Mucosa of gallbladder (tissue), 1 donor: ENCODE data around the gene SPOCD1. TPM values are rescaled to one million over a fixed set of nuclear protein-coding genes. Genes with fewer than 3 reads are reported as not detected.

Source experiments
- DNase-seq: peaks from one replicate; pipeline ENCODE4 v3.0.0-alpha.2; 2020; ENCODE audit warnings: low spot score
- total RNA-seq: library from RNA; stranded (reverse); gene quantifications from one replicate; pipeline ENCODE4 v1.2.1, GENCODE V29; 2021
- donor health status: DM: no; HTN: no; CAD: no.

Gene SPOCD1
- total RNA-seq, 1 donor from 2014 or later = 1.8 TPM

DNA sequence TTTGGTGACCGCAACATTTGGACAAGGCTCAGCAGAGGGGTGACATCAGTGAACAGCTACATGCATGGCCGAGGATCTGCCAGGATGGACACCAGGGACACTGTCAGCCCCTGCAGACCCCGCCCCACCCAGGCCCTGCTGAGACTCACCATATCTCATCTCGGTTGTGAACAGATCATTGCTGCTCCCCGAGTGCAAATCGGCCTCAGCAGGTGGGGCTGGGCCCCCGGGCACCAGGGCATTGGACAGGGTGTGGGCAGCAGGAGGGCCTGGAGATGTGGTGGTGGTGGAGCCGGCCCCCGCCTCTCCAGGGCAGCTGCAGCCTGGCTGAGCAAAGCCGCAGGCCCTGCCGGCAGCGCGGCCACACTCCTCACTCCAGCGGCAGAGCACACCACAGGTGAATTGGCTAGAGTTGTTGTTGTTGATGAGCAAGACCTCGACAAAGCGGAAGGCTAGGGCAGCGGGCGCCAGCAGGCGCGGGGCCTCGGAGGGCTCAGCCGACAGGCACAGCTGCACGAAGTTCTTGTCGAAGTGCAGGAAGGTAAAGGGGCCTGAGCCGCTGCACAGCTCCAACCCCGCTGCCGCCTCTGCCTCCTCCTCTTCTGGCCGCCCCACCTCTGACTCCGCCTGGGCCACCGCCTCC, 59.9 kb downstream of the SPOCD1 start:
- no peak for DNase-seq

DNA sequence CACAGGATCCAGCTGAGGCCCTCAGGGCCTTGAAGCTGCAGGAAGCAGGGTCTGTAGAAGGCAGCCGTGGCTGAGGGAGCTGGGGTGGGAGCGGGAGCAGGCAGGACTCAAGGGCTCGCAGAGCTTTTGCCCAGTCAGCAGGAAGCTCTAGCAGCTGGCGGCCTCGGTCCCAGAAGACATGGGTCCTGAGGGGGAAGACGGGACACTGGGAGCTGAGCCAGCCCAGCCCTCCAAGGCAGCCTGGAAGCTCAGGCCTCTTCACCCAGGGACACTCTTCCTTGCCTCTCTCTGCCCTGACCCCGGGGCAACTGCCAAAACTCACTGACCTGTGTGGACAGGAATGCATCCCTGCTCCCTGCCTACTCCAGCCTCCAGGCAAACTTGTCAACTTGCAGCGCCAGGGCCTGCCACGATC, 60.6 kb downstream of the SPOCD1 start:
- DNase-seq = no peak

GRCh38 chr1:31754397-31754796, 61.4 kb downstream of the SPOCD1 start:
- DNase-seq = no peak

- DNase-seq = peak; percentile 28
These were observed 62.0 kb downstream of the SPOCD1 start for GRCh38 chr1:31753707-31754349.

GRCh38 chr1:31752952-31753475, 62.8 kb downstream of the SPOCD1 start:
- DNase-seq = no peak

- DNase-seq = no peak
These were observed 63.6 kb downstream of the SPOCD1 start for GRCh38 chr1:31752258-31752657.

DNA sequence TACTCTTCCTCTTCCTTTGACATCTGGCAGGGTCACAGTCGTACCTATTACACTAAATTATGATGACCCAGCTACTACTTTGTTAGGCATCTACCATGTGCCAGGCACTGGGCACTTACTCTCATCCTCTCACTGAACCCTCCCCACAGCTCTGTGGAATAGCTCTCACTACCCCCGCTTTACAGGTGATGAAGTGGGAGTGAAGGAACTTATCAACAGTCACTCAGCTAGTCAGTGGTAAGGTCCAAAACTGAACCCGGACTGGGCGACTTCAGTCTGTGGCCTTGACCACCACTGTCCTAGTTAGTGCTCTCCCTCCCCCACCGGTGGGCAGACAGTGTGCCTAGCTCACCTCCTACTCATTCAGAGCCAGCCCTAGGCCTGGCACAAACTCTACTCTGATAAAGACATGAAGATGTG, 64.0 kb downstream of the SPOCD1 start:
- no peak for DNase-seq

GRCh38 chr1:31750858-31751510, 64.8 kb downstream of the SPOCD1 start:
- no peak for DNase-seq

- DNase-seq = no peak
These were observed 65.8 kb downstream of the SPOCD1 start for GRCh38 chr1:31749785-31750735.

DNA sequence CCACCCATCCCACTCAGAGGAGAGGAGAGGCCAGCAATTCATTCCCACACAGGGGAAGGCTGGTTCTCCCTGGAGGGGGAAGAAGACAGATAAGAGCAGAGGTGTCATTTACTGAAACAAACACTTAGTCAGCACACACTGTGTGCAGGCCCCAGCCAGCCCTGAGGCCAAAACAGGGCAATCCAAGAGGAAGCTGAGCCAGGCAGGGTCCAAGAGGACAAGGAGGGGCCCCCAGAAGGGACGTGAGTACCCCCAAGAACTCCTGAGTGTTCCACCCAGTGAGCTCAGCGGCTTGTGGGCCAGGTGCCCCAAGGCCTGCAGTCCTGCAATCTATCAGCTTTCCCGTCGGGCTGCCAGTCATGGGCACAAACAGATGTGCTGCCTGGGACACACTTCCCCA, 67.5 kb downstream of the SPOCD1 start:
- DNase-seq = no peak

- no peak for DNase-seq
These were observed 68.5 kb downstream of the SPOCD1 start for GRCh38 chr1:31747304-31747703.

- no peak for DNase-seq
These were observed 69.1 kb downstream of the SPOCD1 start for GRCh38 chr1:31746687-31747086.

DNA sequence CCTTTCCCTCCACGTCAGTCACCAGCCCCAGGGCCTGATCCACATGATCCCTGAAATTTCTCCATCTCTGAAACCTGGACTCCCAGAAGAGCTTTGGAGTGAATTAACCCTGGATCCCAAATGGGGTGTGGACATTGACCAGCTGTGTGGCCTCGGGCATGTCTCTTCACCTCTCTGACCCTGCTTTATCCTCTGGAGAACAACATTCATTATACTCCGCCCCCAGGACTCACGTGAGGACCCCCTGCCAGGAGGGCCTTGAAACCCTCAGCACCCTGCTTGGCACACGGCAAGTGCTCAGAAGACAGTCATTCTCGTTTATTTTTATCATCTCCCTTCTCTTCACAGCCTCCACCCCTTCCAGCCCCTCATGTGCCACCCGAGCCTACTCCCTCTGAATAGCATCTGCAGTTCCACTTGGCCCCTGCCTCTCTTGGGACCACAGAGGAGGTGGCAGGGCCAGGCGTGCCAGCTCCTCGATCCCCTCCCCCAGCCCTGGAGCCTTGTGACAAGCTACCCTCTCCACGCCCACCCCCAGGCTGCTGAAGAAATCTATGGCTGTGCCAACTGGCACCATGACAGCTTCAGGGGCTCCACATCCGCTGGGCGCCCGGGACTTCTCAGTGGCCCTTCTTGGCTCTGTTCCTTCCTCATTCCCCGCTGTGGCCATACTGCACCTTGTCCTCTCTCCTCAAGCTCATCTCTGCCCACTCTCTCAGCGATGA, 69.7 kb downstream of the SPOCD1 start:
- DNase-seq = no peak

GRCh38 chr1:31745096-31745945, 70.5 kb downstream of the SPOCD1 start:
- peak; percentile 62 for DNase-seq

DNA sequence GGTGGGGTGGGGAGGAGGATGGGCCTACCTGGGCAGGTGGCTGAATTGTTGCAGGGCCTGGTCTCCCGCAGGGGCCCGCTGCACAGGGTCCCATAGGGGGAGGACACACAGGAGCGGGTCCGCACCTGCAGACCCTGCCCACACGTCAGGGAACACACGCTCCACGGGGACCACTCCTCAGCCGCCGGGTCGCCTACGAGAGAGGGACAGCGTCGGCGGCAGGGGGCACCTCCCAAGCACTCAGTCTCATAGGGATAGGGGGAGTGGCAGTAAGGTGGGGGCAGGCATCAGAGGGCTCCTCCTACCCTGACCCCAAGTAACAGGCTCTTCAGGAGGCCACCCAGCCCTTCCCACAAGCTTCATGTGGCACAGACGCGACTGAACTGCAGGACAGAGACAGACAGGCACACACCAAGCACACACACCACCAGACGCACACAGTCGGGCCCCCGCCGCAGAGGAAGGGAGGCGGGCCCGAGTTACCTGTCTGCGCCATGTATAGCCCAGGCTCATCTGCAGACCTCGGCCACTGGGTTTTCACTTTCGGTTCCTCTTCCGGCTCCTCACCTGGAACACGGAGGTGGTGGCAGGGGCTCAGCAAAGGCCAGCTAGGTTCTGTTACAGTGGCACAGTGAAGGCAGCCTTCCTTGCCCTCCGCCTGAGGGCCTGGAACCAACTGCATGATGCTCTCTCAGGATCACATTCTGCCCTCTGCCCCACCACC, 71.5 kb downstream of the SPOCD1 start:
- no peak for DNase-seq

DNA sequence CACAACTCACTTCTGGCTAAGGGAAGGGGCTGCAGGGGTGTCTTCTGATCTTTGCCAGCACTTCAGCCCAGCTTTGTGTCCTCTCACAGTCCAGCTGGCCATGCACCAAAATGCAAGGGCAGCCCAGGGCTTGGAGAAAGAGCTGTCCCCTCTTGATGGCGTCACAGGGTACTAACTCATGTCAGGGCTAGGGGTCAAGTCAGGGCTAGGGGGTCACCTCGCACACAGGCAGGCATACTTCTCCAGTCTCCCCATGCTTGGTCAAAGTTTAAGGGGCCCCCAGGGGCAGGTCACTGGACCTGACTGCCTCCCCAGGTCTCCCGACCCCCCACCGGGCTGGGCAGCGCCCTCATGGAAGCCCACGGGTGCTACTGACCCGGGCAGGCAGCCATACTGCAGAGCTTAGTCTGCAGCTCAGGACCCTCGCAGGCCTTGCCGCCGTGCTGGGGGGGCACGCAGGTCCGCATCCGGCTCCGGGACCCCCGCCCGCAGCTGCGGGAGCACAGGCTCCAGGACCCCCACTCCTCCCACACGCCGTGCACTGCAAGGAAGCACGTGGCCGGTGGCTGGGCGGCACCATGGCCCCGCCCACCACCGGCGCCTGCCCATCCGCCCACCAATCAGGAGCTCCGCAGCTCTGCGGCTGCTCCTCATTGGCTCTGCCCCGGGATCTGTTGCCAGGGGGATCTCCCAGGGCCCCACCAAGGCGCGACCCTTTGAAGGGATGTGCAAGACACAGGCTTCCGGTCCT, 73.2 kb downstream of the SPOCD1 start:
- no peak for DNase-seq
